ENCODE results near the gene STIM2.

Gene STIM2

DNA sequence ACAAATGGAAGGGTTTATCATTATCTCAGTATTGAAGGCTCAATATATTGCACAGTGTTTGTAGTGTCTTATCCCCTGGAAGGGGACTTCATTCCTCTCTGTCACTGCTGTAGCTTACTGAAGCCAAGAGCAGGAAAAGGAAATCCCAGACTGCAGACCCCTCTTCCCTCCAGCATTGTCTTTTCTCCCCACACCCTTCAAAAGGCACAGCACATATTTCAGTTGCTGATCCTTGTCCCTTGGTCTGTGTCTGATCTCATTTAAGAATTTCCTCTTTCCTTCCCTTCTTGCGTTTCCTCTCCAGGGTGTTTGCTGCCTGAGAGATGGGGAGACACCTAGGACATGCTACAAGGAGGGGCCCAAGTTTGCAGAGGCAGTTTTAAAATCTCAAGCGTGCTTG lies 40.1 kb downstream of the STIM2 start:
- DNase-seq (ENCODE audit: low spot score) = no peak

- DNase-seq (ENCODE audit: low spot score) = no peak
These were observed 44.5 kb downstream of the STIM2 start for GRCh38 chr4:26905172-26905571.

- DNase-seq (ENCODE audit: low spot score) = peak; percentile 48
These were observed 47.3 kb downstream of the STIM2 start for GRCh38 chr4:26907731-26908599.

DNA sequence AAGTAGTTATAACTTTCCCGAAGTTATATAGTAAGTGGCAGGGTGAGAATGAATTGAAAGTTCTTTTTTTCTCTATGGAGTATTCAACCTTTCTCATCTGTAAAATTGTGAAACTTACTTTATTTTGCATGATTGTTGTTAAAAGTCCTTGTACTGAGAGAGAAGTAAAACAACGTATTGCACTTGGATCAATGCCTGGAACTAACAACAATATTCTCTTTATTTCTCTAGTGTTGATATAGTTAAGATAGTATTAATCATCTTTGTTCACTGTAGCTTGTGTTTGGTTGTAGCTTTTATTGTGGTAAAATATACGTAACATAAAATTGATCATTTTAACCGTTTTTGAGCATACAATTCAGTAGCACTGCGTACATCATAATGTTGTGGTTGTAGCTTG lies 48.7 kb downstream of the STIM2 start:
- no peak for DNase-seq (ENCODE audit: low spot score)

DNA sequence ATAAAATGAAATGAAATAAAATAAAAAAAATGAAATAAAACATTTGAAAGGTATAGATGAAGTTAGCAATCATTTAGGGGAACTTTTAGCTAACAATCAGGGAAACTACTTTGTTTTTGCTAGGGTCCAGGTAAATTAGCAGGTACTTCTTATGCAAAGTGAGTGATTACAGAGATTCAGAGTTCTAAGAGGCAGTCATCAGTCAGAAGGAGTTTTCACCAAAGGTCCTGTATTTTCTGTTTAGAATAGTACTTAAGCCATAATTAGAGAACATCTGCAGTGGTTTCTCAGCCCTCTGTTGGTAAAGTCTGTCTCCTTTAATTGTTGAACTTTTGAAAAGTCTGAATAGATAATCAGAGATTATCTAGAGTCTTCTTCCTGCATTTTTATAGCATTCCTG lies 50.6 kb downstream of the STIM2 start:
- no peak for DNase-seq (ENCODE audit: low spot score)

DNA sequence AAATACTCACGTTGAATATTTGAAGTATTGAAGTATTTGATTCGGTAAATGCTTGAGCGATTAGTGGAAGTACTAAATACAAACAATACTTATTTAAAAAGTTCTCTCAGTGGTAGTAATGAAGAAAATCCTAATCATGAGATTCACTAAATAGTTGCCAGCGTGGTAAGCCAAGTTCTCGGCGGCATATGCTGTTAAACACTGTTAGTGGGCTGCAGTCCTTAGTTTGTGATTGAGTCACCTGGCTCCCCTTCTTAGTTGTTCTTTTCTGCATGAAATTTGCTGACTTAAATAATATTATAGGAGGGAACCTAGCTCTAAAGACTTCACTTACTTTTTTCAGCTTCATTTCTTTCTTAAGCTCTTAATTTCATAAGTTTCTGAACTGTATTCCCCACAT lies 51.4 kb downstream of the STIM2 start:
- no peak for DNase-seq (ENCODE audit: low spot score)

DNA sequence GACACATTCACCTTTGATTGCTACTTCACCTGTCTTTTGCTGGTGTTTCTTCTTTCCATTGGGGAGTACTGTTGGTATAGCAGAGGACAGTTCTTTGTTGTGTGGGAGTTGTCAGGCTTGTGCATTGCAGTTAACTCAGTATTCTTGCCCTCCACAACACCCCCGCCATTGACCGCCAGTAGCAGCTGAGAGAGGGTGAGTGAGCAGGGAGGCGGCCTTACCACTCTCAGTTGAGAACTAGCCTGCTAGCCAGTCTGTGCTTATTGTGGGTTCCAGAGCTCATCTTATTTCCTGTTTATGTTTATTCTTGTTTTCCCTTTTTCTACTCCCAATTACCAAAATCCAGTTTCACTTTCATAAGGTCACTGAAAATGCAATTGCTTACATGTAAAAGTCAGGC lies 52.2 kb downstream of the STIM2 start:
- no peak for DNase-seq (ENCODE audit: low spot score)

GRCh38 chr4:26916195-26916594 lies 55.6 kb downstream of the STIM2 start:
- DNase-seq (ENCODE audit: low spot score) = peak; percentile 63

GRCh38 chr4:26930964-26931363 lies 70.3 kb downstream of the STIM2 start:
- DNase-seq (ENCODE audit: low spot score) = no peak

- no peak for DNase-seq (ENCODE audit: low spot score)
These were observed 70.8 kb downstream of the STIM2 start for GRCh38 chr4:26931451-26931850.

GRCh38 chr4:26931966-26932365 lies 71.3 kb downstream of the STIM2 start:
- no peak for DNase-seq (ENCODE audit: low spot score)

DNA sequence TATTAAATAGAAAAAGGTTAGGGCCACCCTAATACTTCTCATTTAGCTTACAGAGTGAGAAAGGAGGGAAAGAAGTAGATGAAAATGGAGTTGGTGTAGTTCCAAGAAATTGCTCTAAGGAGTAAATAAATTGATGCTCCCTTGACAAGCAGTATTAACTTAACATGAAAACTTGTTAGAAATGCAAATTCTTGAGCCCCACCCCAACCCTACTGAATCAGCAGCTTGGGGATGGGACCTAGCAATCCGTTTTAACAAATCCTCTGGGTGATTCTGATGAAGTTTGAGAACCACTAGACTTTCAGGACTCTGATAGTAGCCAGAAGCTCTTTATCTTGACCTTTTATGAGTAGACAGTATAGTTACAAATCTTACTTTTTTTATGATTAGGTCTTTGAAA lies 74.8 kb downstream of the STIM2 start:
- DNase-seq (ENCODE audit: low spot score) = no peak

DNA sequence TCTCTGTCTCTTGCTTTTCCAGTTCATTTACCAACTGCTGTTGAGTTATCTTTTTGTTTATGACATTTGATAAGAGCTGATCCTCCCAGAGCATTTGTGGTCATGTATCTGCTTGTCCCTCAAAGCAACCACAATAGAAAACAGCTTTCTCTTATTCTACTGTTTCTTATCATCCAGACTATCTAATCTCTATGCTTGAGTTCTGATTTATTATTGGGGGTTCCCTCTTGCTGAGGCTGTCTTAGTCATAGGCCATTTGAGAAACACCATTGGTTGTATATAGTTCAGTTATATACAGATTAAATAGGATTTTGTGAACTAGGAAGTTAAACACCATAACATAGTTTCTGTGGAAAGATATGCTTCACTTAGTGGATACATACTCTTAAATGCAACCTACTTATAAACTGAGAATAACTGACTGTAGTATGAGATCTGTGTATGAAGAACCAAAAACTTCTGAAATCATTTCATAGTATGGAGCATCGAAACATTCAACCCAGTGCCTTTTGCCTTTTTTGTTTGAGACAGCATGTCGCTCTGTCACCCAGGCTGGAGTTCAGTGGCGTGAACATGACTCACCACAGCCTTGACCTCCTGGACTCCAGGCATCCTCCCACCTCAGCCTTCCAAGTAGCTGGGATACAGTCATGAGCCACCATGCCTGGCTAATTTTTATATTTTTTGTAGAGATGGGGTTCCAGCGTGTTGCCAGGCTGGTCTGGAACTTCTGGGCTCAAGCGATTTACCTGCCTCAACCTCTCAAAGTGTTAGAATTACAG lies 75.8 kb downstream of the STIM2 start:
- DNase-seq (ENCODE audit: low spot score) = no peak

- DNase-seq (ENCODE audit: low spot score) = peak; percentile 21
These were observed 76.5 kb downstream of the STIM2 start for GRCh38 chr4:26937139-26937538.

DNA sequence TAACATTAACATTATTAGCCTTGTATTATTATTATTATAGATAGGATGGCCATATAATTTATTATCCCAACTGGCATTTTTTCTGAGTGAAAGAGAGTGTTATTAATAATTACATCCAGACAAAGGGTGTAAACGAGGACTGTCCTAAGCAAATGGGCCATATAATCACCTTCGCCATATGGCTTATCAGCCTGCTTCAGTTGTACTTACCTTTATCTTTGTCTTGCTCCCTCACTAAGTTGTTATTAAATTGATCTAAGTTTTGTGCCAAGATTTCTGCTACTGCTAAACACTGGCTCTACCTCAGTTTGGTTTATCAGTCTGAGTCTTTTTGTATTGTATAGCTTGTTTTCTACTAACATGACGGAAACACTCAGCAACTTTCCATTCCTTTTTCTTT lies 76.9 kb downstream of the STIM2 start:
- no peak for DNase-seq (ENCODE audit: low spot score)

GRCh38 chr4:26938516-26938915 lies 77.9 kb downstream of the STIM2 start:
- no peak for DNase-seq (ENCODE audit: low spot score)

GRCh38 chr4:26941951-26942350 lies 81.3 kb downstream of the STIM2 start:
- no peak for DNase-seq (ENCODE audit: low spot score)

DNA sequence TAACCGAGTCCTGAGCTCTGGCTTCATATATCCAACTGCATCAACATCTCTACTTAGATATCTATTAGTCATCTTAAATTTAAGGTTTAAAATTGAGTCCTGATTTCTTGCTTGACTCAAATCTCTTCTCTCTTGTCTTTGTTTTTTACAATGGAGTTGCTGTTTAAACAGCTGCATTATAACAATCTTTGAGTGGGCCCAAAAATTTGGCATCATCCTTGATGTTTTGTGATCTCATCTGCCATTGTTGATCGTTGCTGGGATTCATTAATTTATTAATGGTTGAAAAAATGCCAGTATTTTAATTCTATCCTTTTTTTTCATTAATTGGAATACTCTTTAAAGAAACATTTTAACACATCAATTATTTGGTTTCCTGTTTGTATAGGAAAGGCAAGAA lies 82.2 kb downstream of the STIM2 start:
- DNase-seq (ENCODE audit: low spot score) = no peak

DNA sequence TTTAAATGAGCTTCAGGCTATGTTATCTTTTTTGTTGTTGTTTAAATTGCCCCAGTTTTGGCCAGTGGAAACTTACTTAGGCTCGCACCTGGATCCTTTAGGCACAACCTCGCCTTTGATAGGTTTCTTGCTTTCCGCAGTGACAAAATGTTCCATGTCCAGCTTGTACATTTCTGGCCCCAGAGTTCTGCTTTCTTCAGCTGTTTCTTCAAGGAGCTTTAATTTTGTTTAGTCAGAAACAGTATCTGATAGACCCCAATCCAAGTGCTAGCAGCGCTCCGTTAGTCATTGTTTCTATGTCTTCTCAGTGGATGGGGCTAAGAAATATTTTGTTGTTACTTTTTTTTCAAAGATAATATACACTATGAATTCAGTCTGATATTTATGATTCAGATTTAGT lies 82.8 kb downstream of the STIM2 start:
- DNase-seq (ENCODE audit: low spot score) = no peak

DNA sequence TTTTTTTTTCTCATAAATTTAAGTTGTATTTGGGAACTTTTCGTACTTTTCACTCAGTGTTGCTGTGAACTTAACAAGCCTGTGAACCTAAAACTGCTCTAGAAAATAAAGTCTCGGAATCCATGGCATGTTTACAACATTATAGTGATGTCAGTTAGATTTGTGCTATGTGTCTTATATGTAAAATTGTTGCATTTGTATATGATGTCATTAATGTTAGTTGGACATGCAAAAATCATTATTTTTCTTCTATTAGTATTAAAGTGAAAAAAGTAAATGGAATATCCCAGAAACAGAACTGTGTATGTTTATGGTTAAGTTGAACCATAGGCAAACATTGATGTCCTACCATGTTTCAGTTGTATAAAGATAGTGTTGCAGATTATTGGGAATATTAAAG lies 85.2 kb downstream of the STIM2 start:
- no peak for DNase-seq (ENCODE audit: low spot score)

DNA sequence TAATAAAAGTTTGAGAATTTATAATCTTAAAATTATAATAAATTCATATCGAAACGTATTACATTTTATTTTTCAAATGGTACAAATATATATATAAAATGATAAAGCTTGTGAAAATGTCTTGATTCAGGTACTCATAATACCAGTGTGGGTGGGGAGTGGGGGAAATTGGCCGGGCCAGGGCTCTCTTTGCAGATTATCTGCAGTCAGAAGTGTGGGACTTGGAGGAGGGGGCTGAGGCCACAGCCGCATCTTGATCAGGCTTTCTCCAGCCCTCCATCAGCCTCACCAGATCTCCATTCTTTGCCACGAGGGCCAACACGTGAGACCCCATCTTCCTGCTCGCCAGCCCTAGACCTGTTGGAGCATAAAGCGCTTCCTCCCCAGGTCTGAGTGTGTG lies 86.7 kb downstream of the STIM2 start:
- DNase-seq (ENCODE audit: low spot score) = no peak

- no peak for DNase-seq (ENCODE audit: low spot score)
These were observed 89.8 kb downstream of the STIM2 start for GRCh38 chr4:26950446-26950845.

DNA sequence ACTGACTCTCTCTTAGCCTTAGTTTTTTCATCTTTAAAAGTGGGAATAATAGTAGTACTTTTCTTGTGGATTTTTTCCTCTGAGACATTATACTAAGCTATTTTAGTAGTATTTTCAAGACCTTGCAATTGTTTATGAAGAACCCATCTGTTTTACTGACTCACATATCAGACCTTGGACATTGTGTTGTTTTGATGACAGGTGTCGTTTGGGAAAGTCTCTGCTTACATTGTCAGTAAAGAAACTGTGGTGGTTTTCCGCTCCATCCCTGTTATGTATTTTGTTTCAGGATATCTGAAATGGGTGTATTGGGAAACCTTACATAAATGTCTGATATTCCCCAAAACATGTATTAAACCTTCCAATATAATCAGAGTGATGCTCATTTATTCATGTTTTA lies 92.2 kb downstream of the STIM2 start:
- DNase-seq (ENCODE audit: low spot score) = no peak

All from Ammon's horn (tissue), 1 donor.